Keratinocyte (primary cell): ENCODE data around the gene GRIA2. TPM values are rescaled to one million over a fixed set of nuclear protein-coding genes. Genes with fewer than 3 reads are reported as not detected.

Source experiments
- DNase-seq: peaks from one replicate; pipeline ENCODE4 v3.0.0-alpha.2; 2011; ENCODE audit warnings: low read depth, missing footprints, low spot score
- FAIRE-seq: peaks from 2 replicates; lab custom pipeline; 2011; peaks lifted over from hg19 to GRCh38; lab: Jason Lieb, UNC
- H2AFZ ChIP-seq: 2 replicates; pipeline ENCODE4 v1.6.0; 2012; ENCODE audit warnings: low read length, control low read depth, inconsistent platforms; ENCODE audit not compliant: control insufficient read depth
- H3K27ac ChIP-seq: 2 replicates; pipeline ENCODE4 v1.5.1; 2011; ENCODE audit warnings: low read length; ENCODE audit not compliant: control insufficient read depth, insufficient read depth
- H3K27me3 ChIP-seq: 3 replicates; pipeline ENCODE4 v1.6.0; 2011; ENCODE audit warnings: low read length; ENCODE audit not compliant: control insufficient read depth, insufficient read depth; ENCODE audit errors: extremely low read depth
- H3K36me3 ChIP-seq, 2 experiments: 2 replicates in 1 of 2; 3 replicates in 1 of 2; pipeline ENCODE4 v1.5.1; 2011; ENCODE audit warnings: low read length in 2 of 2, mild to moderate bottlenecking in 1 of 2; ENCODE audit not compliant: control insufficient read depth in 2 of 2, insufficient read depth in 2 of 2; ENCODE audit errors: extremely low read depth in 1 of 2
- H3K4me1 ChIP-seq: 3 replicates; pipeline ENCODE4 v1.5.1; 2011; ENCODE audit warnings: low read length; ENCODE audit not compliant: control insufficient read depth, insufficient read depth; ENCODE audit errors: extremely low read depth
- H3K4me2 ChIP-seq: 3 replicates; pipeline ENCODE4 v1.6.0; 2011; ENCODE audit warnings: low read depth, low read length; ENCODE audit not compliant: control insufficient read depth, insufficient read depth; ENCODE audit errors: extremely low read depth
- H3K4me3 ChIP-seq, 3 experiments: fragments of 200-600 bp in 1 of 3; sonication (generic) in 1 of 3; 2 replicates in 2 of 3; 3 replicates in 1 of 3; pipeline ENCODE4 v1.5.1; 2011 to 2016; ENCODE audit warnings: low read length in 3 of 3, mild to moderate bottlenecking in 3 of 3, control low read depth in 2 of 3, inconsistent platforms in 1 of 3, low read depth in 1 of 3, mixed read lengths in 1 of 3, mixed run types in 1 of 3, moderate library complexity in 1 of 3; ENCODE audit not compliant: control insufficient read depth in 2 of 3, insufficient read depth in 2 of 3; ENCODE audit errors: extremely low read depth in 1 of 3
- H3K79me2 ChIP-seq: 2 replicates; pipeline ENCODE4 v1.6.0; 2012; ENCODE audit warnings: low read length; ENCODE audit not compliant: control insufficient read depth, insufficient read depth
- H3K9ac ChIP-seq: 3 replicates; pipeline ENCODE4 v1.6.0; 2011; ENCODE audit warnings: low read length; ENCODE audit not compliant: control insufficient read depth, insufficient read depth; ENCODE audit errors: extremely low read depth
- H3K9me1 ChIP-seq: 3 replicates; pipeline ENCODE4 v1.6.0; 2011; ENCODE audit warnings: low read length; ENCODE audit not compliant: control insufficient read depth, insufficient read depth; ENCODE audit errors: extremely low read depth
- H3K9me3 ChIP-seq: 2 replicates; pipeline ENCODE4 v1.5.1; 2012; ENCODE audit warnings: low read depth, low read length; ENCODE audit not compliant: control insufficient read depth
- H4K20me1 ChIP-seq: 3 replicates; pipeline ENCODE4 v1.6.0; 2011; ENCODE audit warnings: low read length; ENCODE audit not compliant: control insufficient read depth, insufficient read depth; ENCODE audit errors: extremely low read depth
- EZH2 ChIP-seq: IDR thresholded peaks from one replicate; pipeline ENCODE4 v1.6.1; 2012; ENCODE audit warnings: inconsistent platforms, mild to moderate bottlenecking, low read length, moderate library complexity
- dilution Hi-C: fragments of 300-500 bp; cut with MboI; formaldehyde crosslinking; loops from one replicate; pipeline ENCODE4 v1.7.0; 2020; ENCODE audit warnings: low sequenced_read_pairs; ENCODE audit not compliant: extremely low pct_ligation_motif_present
- polyA plus RNA-seq, 5 experiments: library from polyadenylated mRNA; depleted of rRNA in 3 of 5; stranded (reverse) in 3 of 5; stranded (forward) in 1 of 5; unstranded in 1 of 5; fragments of >200 nt; gene quantifications; 1 replicate in 1 of 5; 2 replicates in 3 of 5; 3 replicates in 1 of 5; pipeline versions ENCODE4 v1.2.1 to v1.2.3, GENCODE V29; 2011 to 2012; ENCODE audit warnings: missing spikeins in 2 of 5, low read depth in 1 of 5, low replicate concordance in 1 of 5
- TF ChIP-seq, protein P1 (sequence below), 3 experiments: IDR thresholded peaks in 1 of 3; conservative IDR thresholded peaks in 1 of 3; optimal IDR thresholded peaks in 1 of 3; 2 replicates in 2 of 3; 3 replicates in 1 of 3; pipeline versions ENCODE3 to v1.5.1; 2011; ENCODE audit warnings: low read length in 3 of 3, mild to moderate bottlenecking in 3 of 3, moderate library complexity in 2 of 3, control low read depth in 1 of 3, inconsistent platforms in 1 of 3; ENCODE audit not compliant: insufficient read depth in 2 of 3; ENCODE audit errors: extremely low read depth in 1 of 3

Gene GRIA2
- polyA plus RNA-seq, 1 donor (not counting 4 experiments of a cell fraction or from before 2014, with no cell fraction given), result not detected

GRCh38 chr4:157195374-157195773 is 25.2 kb upstream of the GRIA2 start:
- dilution Hi-C loops, result no loop called here
- Histone ChIP-seq H3K27ac (no peak overlapping the region), H3K9ac (no peak overlapping the region), H3K27me3 (no peaks in the 10 kb centered on the region), H3K4me2 (no peak overlapping the region), H4K20me1 (no peaks in the 10 kb centered on the region), H3K4me1 (no peaks in the 10 kb centered on the region), H2AFZ (no peak overlapping the region), H3K9me3 (no peaks in the 10 kb centered on the region), H3K4me3 (no peak overlapping the region), H3K36me3 (no peaks in the 10 kb centered on the region), H3K9me1 (no peaks in the 10 kb centered on the region), H3K79me2 (no peaks in the 10 kb centered on the region)
- DNase-seq, result no peak
- no peak for FAIRE-seq
- TF ChIP-seq, protein P1, sequence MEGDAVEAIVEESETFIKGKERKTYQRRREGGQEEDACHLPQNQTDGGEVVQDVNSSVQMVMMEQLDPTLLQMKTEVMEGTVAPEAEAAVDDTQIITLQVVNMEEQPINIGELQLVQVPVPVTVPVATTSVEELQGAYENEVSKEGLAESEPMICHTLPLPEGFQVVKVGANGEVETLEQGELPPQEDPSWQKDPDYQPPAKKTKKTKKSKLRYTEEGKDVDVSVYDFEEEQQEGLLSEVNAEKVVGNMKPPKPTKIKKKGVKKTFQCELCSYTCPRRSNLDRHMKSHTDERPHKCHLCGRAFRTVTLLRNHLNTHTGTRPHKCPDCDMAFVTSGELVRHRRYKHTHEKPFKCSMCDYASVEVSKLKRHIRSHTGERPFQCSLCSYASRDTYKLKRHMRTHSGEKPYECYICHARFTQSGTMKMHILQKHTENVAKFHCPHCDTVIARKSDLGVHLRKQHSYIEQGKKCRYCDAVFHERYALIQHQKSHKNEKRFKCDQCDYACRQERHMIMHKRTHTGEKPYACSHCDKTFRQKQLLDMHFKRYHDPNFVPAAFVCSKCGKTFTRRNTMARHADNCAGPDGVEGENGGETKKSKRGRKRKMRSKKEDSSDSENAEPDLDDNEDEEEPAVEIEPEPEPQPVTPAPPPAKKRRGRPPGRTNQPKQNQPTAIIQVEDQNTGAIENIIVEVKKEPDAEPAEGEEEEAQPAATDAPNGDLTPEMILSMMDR (optimal IDR thresholded peaks at IDR 0.05 in 1 of 3, IDR thresholded peaks at IDR 0.05 in 1 of 3, conservative IDR thresholded peaks at IDR 0.05 in 1 of 3; ENCODE audit: extremely low read depth in 1 of 3, insufficient read depth in 2 of 3, low read length in 3 of 3), result no peak
- TF ChIP-seq EZH2, result no peak

DNA sequence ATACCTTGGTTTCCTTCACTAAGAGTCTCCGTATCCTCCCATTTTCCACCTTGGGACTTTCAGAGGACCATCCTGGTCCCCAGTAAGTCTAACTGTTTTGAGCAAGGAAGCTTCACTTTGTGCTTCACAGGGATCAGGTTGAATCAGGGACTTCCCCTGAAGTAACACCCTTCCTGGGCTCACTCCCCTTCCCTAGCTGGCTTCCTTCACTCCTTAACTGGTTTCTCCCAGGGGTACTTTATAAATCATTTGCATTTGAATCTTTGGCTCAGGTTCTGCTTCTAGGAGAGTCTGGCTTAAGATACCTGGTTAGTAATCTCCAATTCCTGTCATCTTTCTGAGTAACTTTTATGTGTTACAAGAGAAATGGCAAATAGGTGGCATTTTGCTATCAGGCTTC is 24.5 kb upstream of the GRIA2 start:
- Histone ChIP-seq H3K9me1 (no peaks in the 10 kb centered on the region), H3K4me1 (no peaks in the 10 kb centered on the region), H3K79me2 (no peaks in the 10 kb centered on the region), H3K4me2 (no peak overlapping the region), H3K36me3 (no peaks in the 10 kb centered on the region), H4K20me1 (no peaks in the 10 kb centered on the region), H3K4me3 (no peak overlapping the region), H2AFZ (no peak overlapping the region), H3K27me3 (no peaks in the 10 kb centered on the region), H3K9ac (no peak overlapping the region), H3K27ac (no peak overlapping the region), H3K9me3 (no peaks in the 10 kb centered on the region)
- dilution Hi-C loops, result no loop called here
- no peak for DNase-seq
- no peak for FAIRE-seq
- no peak for TF ChIP-seq EZH2
- TF ChIP-seq, protein P1 (optimal IDR thresholded peaks at IDR 0.05 in 1 of 3, IDR thresholded peaks at IDR 0.05 in 1 of 3, conservative IDR thresholded peaks at IDR 0.05 in 1 of 3; ENCODE audit: extremely low read depth in 1 of 3, insufficient read depth in 2 of 3, low read length in 3 of 3), result no peak
